Adrenal gland (tissue), 5 donors: Measurements from ENCODE around the gene MRGPRG.

Experiments used
- CTCF ChIP-seq, 6 experiments: fragments of 450-650 bp in 4 of 6; fragments of 200-600 bp in 2 of 6; sonication (generic) in 1 of 6; IDR thresholded peaks; 1 replicate in 5 of 6; 2 replicates in 1 of 6; pipeline versions ENCODE4 v1.5.1 to v1.8.0; 2016 to 2021; ENCODE audit warnings: antibody characterized with exemption in 6 of 6, mild to moderate bottlenecking in 2 of 6, moderate library complexity in 1 of 6
- POLR2A ChIP-seq, 2 donors: fragments of 450-650 bp; IDR thresholded peaks; one replicate each; pipeline ENCODE4 v1.6.1; 2017; ENCODE audit warnings: antibody characterized with exemption in 2 of 2, mild to moderate bottlenecking in 2 of 2, moderate library complexity in 1 of 2
- donor health status: DM: no; HTN: no; CAD: no.

DNA sequence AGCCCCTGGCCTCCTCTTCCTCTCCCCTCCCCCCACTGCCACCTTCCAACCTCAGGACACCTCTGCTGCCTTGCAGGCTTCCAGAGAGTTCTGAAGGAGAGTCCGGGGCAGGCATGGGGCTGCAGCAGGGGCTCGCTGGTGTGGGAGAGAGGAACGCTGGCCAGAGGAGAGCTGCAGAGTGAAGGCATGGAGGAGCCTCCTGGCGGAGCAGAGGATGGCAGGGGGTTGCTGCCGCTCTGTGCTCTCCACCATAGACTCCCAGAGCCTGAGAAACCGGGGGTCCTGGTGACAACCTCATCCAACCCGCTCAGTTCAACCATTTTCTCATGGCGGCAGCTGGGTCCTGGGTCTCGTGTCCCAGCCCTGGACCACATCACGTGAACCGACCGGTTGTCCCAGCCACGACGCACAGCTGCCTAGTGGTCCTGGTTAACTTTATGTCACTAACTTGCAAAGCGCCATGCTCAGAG, 17.5 kb downstream of the MRGPRG start:
- TF ChIP-seq CTCF (IDR thresholded peaks at IDR 0.05) (no peak), POLR2A (IDR thresholded peaks at IDR 0.05) (no peak)
